ENCODE results near the gene RBM38. TPM values are rescaled to one million over a fixed set of nuclear protein-coding genes. Genes with fewer than 3 reads are reported as not detected.
A peak's percentile ranks its signal among the peaks of the same experiment; 100 is the strongest.

RBM38 gene
- total RNA-seq, 1 experiment from 2014 or later = 39.9 TPM

GRCh38 chr20:57407541-57407956 lies 16.4 kb downstream of the RBM38 start:
- intact Hi-C loops (cut with micrococcal nuclease; ENCODE audit: unreplicated experiment) = no loop called here
- no TSS peak for BruUV-seq (replicated peaks)

GRCh38 chr20:57408131-57408530 lies 16.9 kb downstream of the RBM38 start:
- H3K4me3 ChIP-seq (ENCODE audit: low read depth in 2 of 2, low read length in 2 of 2) = no peak overlapping the region
- in situ Hi-C loops (cut with HindIII; ENCODE audit: low pct_unique_long_range_greater_than_20kb, low sequenced_read_pairs) = no loop called here
- no peaks in the 10 kb centered on the region for H3K4me1 ChIP-seq (ENCODE audit: control insufficient read depth, insufficient read depth, low read length)
- BruUV-seq (replicated peaks) = TSS peak; percentile 73
- H3K27me3 ChIP-seq (ENCODE audit: control insufficient read depth, insufficient read depth, low read length) = no peaks in the 10 kb centered on the region
- H3K27ac ChIP-seq (ENCODE audit: low read length) = no peak overlapping the region
- TF ChIP-seq POLR2AphosphoS5 (IDR thresholded peaks at IDR 0.05; ENCODE audit: low read depth, low read length) (no peak), TCF7L2 (IDR thresholded peaks at IDR 0.05; ENCODE audit: low read depth, low read length) (no peak), REST (IDR thresholded peaks at IDR 0.05; ENCODE audit: insufficient read depth in 1 of 2, low read depth in 2 of 2, low read length in 1 of 2) (no peak), SIN3A (IDR thresholded peaks at IDR 0.05; ENCODE audit: borderline replicate concordance, insufficient read depth, low read depth, low read length) (no peak)
- TF ChIP-seq, protein P1, sequence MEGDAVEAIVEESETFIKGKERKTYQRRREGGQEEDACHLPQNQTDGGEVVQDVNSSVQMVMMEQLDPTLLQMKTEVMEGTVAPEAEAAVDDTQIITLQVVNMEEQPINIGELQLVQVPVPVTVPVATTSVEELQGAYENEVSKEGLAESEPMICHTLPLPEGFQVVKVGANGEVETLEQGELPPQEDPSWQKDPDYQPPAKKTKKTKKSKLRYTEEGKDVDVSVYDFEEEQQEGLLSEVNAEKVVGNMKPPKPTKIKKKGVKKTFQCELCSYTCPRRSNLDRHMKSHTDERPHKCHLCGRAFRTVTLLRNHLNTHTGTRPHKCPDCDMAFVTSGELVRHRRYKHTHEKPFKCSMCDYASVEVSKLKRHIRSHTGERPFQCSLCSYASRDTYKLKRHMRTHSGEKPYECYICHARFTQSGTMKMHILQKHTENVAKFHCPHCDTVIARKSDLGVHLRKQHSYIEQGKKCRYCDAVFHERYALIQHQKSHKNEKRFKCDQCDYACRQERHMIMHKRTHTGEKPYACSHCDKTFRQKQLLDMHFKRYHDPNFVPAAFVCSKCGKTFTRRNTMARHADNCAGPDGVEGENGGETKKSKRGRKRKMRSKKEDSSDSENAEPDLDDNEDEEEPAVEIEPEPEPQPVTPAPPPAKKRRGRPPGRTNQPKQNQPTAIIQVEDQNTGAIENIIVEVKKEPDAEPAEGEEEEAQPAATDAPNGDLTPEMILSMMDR (IDR thresholded peaks at IDR 0.05) = no peak
- CTCF ChIA-PET = no interaction called here
- POLR2A ChIA-PET = interaction anchor here (0.6 kb wide), 1 partner anchor 24 kb away, joined by 6 read pairs; no protein-coding TSS in a partner anchor
- intact Hi-C loops (cut with micrococcal nuclease; ENCODE audit: unreplicated experiment) = no loop called here
- H3K36me3 ChIP-seq (ENCODE audit: control insufficient read depth, insufficient read depth, low read length) = no peaks in the 10 kb centered on the region
- no peak for DNase-seq (ENCODE audit: low read depth, low spot score)
- no peaks in the 10 kb centered on the region for H3K9me3 ChIP-seq (ENCODE audit: control insufficient read depth, insufficient read depth, low read depth, low read length)
- ATAC-seq = no peak

More at GRCh38 chr20:57407541-57407956, 16.4 kb downstream of the RBM38 start:
- DNase-seq (ENCODE audit: low read depth, low spot score) (no peak), ATAC-seq (no peak)
- TF ChIP-seq REST (IDR thresholded peaks at IDR 0.05; ENCODE audit: insufficient read depth in 1 of 2, low read depth in 2 of 2, low read length in 1 of 2) = no peak
- no peak for TF ChIP-seq TCF7L2 (IDR thresholded peaks at IDR 0.05; ENCODE audit: low read depth, low read length)
- no peak for TF ChIP-seq SIN3A (IDR thresholded peaks at IDR 0.05; ENCODE audit: borderline replicate concordance, insufficient read depth, low read depth, low read length)
- TF ChIP-seq POLR2AphosphoS5 (IDR thresholded peaks at IDR 0.05; ENCODE audit: low read depth, low read length) = no peak
- TF ChIP-seq, protein P1 (IDR thresholded peaks at IDR 0.05) = no peak
- Histone ChIP-seq H3K27me3 (ENCODE audit: control insufficient read depth, insufficient read depth, low read length) (no peaks in the 10 kb centered on the region), H3K4me3 (ENCODE audit: low read depth in 2 of 2, low read length in 2 of 2) (no peak overlapping the region), H3K4me1 (ENCODE audit: control insufficient read depth, insufficient read depth, low read length) (no peaks in the 10 kb centered on the region), H3K27ac (ENCODE audit: low read length) (no peak overlapping the region), H3K36me3 (ENCODE audit: control insufficient read depth, insufficient read depth, low read length) (no peaks in the 10 kb centered on the region), H3K9me3 (ENCODE audit: control insufficient read depth, insufficient read depth, low read depth, low read length) (no peaks in the 10 kb centered on the region)
- ChIA-PET CTCF (no interaction called here), POLR2A (interaction anchor here (0.6 kb wide), 1 partner anchor 24 kb away, joined by 6 read pairs; no protein-coding TSS in a partner anchor)
- in situ Hi-C loops (cut with HindIII; ENCODE audit: low pct_unique_long_range_greater_than_20kb, low sequenced_read_pairs) = no loop called here

All from Panc1 (cell line).